ENCODE results near the gene RYK.

DNA sequence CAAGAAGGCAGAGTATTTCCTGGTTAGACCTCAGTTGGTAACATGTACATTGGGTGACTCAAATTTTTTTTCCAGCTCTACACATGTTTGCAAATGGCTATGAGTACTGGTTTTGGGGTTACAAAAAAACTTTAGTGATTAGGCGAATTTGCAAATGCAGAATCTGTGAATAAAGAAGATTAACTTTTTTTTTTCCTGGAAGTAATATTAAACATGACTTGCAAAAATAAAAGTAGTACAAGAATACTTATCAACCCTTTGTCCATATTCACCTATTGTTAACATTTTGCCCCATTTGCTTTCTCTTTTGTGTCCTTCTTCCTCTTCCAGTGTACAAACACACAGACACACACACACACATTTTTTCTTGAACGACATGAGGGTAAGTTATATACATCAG is 47.6 kb upstream of the RYK start:
- TF ChIP-seq CTCF (IDR thresholded peaks at IDR 0.05) = no peak
- TF ChIP-seq POLR2A (IDR thresholded peaks at IDR 0.05) = no peak
